Activated T-cell treated with anti-CD3 and anti-CD28 coated beads, Interleukin-2, amount 50 U/mL, for 48 hours (primary cell): Measurements from ENCODE around the gene PODXL2.

ENCODE experiments used
- DNase-seq, 2 experiments: peaks; one replicate each; pipeline ENCODE4 v3.0.0-alpha.2; 2020

Gene PODXL2

GRCh38 chr3:127606086-127606805, 22.7 kb upstream of the PODXL2 start:
- no peak for DNase-seq

- DNase-seq: no peak
Measured at GRCh38 chr3:127606981-127607595, 21.9 kb upstream of the PODXL2 start.

GRCh38 chr3:127607675-127608361, 21.2 kb upstream of the PODXL2 start:
- DNase-seq: no peak

GRCh38 chr3:127608362-127608718, 20.6 kb upstream of the PODXL2 start:
- no peak for DNase-seq

DNA sequence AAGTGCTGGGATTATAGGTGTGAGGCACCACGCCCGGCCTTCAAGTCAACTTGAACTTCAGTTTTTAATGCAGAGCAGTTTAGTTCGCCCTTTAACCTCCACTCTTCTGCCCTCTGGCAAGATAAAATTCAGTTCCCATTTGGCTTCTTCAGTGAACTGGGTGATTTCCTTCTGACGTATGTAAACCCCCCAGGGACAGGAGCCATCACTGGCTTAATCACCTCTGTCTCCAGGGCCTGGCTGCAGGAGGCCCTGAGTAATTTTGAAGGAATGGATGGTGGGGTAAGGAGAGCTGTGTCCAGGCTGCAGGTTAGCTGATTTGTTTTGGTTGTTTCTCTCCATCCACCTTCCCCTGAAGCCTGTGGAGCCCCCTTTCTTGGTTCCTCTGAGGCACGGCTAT, 18.9 kb upstream of the PODXL2 start:
- DNase-seq: no peak

- DNase-seq: no peak
Measured at GRCh38 chr3:127611251-127611650, 17.7 kb upstream of the PODXL2 start.

- no peak for DNase-seq
Measured at GRCh38 chr3:127612966-127613365, 16.0 kb upstream of the PODXL2 start.

DNA sequence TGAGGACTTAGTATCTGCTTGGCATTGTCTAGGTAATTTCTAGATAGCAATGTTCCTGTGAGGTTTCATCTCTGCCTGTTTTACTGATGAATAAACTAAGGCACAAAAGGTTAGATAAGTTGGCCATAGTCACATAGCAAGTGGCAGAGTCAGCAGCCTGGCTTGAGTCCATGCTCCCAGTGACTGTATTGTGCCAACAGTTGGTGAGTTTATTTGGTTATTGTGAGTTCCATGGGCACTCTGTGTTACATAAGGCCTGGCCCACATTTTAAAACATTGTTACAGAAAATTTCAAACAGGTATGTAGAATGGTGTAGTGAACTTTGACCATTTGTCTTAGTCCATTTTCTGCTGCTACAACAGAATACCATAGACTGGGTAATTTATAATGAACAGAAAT, 15.6 kb upstream of the PODXL2 start:
- DNase-seq: no peak

DNA sequence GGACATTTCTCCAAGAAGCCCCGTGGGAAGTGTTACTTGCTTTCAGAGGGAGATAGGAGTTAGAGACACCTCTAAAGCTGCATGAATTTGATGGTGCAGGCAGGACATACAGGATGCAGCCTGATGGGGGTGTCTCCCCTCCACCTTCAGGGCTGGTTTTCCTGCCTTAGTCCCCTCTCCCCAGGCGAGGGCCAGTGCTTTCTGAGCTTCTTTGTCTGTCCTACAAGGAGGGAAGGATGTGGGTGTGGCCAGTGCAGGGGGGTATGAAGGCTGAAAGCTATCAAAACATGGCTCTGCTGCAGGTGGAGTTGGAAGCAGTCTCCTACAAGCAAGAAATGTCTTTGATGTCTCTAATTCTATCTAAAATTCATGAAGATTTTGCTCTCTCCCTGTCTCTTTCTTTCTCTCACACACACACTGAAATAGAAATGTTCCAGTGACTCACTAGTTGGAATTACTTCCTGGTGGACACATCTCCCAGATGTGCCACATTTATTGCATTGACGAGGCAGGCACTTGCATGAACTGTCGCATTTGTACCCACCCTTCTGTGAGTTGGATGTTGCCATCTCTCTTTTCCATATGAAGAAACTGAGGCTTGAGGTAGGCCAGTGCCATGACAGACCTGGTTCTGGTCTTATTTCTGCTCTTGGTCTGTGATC, 13.9 kb upstream of the PODXL2 start:
- no peak for DNase-seq

DNA sequence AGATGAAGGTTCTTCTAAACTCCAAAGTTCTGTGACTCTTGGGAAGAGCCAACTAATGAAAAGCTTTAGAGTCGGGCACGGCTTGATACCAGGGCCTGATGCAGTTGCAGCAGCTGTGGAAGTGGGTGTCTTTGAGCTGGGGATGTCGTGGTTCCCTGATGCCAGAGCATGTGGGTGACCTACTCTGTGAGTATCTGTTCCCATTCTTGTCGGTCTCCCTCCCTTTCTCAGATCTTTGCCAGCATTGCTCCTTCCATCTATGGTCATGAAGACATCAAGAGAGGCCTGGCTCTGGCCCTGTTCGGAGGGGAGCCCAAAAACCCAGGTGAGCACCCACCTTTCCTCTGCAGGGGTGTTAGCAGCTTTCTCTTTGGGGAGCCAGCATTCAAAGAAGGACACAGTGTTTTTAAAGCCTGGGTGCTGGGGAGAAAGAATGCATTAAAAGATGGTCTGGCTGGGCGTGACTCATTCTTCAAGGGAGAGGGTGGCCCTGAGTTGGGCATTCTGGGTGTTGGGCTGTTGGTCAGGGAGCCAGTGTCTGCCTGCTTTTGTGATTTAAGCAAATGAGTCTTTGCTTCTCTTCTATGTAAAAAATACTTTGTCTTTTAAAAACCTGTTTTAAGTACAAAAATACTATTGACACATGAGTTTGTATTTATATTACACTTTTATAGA, 13.2 kb upstream of the PODXL2 start:
- DNase-seq: no peak

- DNase-seq: no peak
Measured at GRCh38 chr3:127616836-127617605, 12.0 kb upstream of the PODXL2 start.

- DNase-seq: no peak
Measured at GRCh38 chr3:127618891-127619290, 10.1 kb upstream of the PODXL2 start.

DNA sequence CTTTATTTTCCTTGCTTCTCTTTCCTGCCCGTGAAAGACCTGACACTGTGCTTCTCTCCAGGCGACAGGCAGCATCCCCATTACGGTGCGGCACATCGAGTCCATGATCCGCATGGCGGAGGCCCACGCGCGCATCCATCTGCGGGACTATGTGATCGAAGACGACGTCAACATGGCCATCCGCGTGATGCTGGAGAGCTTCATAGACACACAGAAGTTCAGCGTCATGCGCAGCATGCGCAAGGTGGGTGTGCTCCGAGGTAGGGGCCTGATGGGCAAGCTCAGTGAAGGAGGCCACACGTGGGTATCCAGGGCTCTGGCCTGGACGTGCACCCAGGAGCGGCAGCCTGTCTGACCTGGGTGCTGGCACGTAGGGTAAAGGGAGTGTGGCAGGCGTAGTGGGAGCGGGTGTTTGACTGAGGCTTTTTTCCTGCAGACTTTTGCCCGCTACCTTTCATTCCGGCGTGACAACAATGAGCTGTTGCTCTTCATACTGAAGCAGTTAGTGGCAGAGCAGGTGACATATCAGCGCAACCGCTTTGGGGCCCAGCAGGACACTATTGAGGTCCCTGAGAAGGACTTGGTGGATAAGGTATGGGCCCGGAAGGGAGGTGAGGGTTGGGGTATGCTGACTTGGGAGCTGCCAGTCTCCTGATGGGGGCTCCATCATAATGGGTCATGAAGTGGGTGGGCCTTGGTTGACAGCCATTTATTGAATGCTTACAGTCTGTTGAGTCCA, 8.2 kb upstream of the PODXL2 start:
- DNase-seq: no peak

- DNase-seq: no peak
Measured at GRCh38 chr3:127622031-127622430, 7.0 kb upstream of the PODXL2 start.

GRCh38 chr3:127622772-127623576, 6.0 kb upstream of the PODXL2 start:
- DNase-seq: no peak

- no peak for DNase-seq
Measured at GRCh38 chr3:127624063-127624462, 4.9 kb upstream of the PODXL2 start.

DNA sequence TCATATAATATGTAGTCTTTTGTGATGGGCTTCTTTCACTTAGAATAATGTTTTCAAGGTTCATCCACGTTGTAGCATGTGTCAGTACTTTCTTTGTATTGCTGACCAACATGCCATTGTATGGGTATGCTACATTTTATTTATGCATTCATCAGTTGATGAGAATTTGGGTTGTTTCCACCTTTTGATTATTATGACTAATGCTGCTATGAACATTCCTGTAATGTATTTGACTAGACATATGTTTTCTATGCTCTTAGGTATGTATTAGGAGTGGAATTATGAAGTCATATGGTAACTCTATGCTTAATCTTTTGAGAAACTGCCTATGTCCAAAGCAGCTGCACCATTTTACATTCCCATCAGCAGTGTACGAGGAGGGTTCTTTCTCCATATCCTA, 3.2 kb upstream of the PODXL2 start:
- DNase-seq: no peak

DNA sequence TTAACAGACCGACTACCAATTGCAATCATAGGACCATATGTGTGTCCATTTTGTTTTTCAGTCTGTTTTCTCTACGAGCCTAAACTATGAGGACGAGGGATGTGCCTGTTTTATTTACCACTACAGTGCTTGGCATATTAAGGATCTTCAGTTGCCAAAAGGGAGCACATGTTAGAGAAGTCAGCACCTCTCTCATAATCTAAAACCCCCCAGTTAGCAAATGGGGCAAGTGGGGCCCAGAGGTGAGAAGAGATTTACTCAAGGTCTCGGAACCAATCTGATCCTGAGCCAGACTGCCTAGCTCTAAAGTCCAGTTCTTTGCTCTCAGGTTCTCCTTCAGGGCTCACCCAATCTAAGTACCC, 578 bp upstream of the PODXL2 start:
- no peak for DNase-seq

GRCh38 chr3:127629467-127630403, 750 bp downstream of the PODXL2 start:
- DNase-seq: peak in 1 of 2 experiments; percentile 46
